OCI-LY3 (cell line): ENCODE results near the gene TATDN2.

Experiments
- H2AFZ ChIP-seq: fragments of 200-600, 300-600 bp; shearing (Covaris generic); 2 replicates; pipeline ENCODE4 v1.6.0; 2014; ENCODE audit warnings: antibody characterized with exemption, low read depth, low read length
- H3K27ac ChIP-seq: fragments of 200-600, 300-600 bp; sonication (generic); 2 replicates; pipeline ENCODE4 v1.5.1; 2014; ENCODE audit warnings: mild to moderate bottlenecking, low read length, moderate library complexity, mixed read lengths
- H3K27me3 ChIP-seq: fragments of 200-600, 300-600 bp; sonication (generic); 2 replicates; pipeline ENCODE4 v1.6.1; 2014; ENCODE audit warnings: low read depth, low read length, mixed read lengths
- H3K36me3 ChIP-seq: fragments of 200-600, 300-600 bp; sonication (generic); replicated peaks from 2 replicates; pipeline ENCODE3; 2014; ENCODE audit warnings: low read depth, low read length, mixed read lengths
- H3K4me1 ChIP-seq: fragments of 300-600, 200-600 bp; sonication (generic); 2 replicates; pipeline ENCODE4 v1.6.1; 2014; ENCODE audit warnings: low read length, mixed read lengths
- H3K4me2 ChIP-seq: fragments of 200-600, 300-600 bp; sonication (generic); 2 replicates; pipeline ENCODE4 v1.6.1; 2014; ENCODE audit warnings: low read length, mixed read lengths
- H3K4me3 ChIP-seq: fragments of 300-600, 200-600 bp; sonication (generic); 2 replicates; pipeline ENCODE4 v1.5.1; 2014; ENCODE audit warnings: antibody characterized with exemption, mild to moderate bottlenecking, low read length, moderate library complexity
- H3K79me2 ChIP-seq: fragments of 300-600, 200-600 bp; shearing (Covaris generic); 2 replicates; pipeline ENCODE4 v1.6.1; 2014; ENCODE audit warnings: mild to moderate bottlenecking, low read length, mixed read lengths
- H3K9ac ChIP-seq: fragments of 300-600, 200-600 bp; shearing (Covaris generic); 2 replicates; pipeline ENCODE4 v1.6.0; 2014; ENCODE audit warnings: mild to moderate bottlenecking, low read length, moderate library complexity
- H3K9me3 ChIP-seq: fragments of 200-600, 300-600 bp; shearing (Covaris generic); 2 replicates; pipeline ENCODE4 v1.6.1; 2014; ENCODE audit warnings: low read length, mixed read lengths; ENCODE audit not compliant: insufficient read depth
- H4K20me1 ChIP-seq: fragments of 200-600, 300-600 bp; sonication (generic); 2 replicates; pipeline ENCODE4 v1.6.1; 2016; ENCODE audit warnings: low read length, mixed read lengths; ENCODE audit not compliant: insufficient read depth
- CTCF ChIP-seq: fragments of 200-600, 300-600 bp; sonication (generic); IDR thresholded peaks from 2 replicates; pipeline ENCODE4 v1.5.1; 2014; ENCODE audit warnings: antibody characterized with exemption, low read length, low read depth
- EZH2phosphoT487 ChIP-seq: fragments of 200-600 bp; shearing (Covaris generic); IDR thresholded peaks from 2 replicates; pipeline ENCODE4 v1.6.1; 2018; ENCODE audit warnings: antibody characterized with exemption, mixed run types, low read depth

Gene TATDN2

GRCh38 chr3:10311710-10312109 is 63.5 kb downstream of the TATDN2 start:
- Histone ChIP-seq H4K20me1 (peaks cover 7% of the 10 kb centered on the region), H3K4me3 (no peak overlapping the region), H3K4me1 (peaks cover 10% of the 10 kb centered on the region), H2AFZ (no peak overlapping the region), H3K27ac (no peak overlapping the region), H3K9ac (no peak overlapping the region), H3K36me3 (peaks cover 68% of the 10 kb centered on the region), H3K27me3 (no peaks in the 10 kb centered on the region), H3K4me2 (no peak overlapping the region), H3K79me2 (no peaks in the 10 kb centered on the region), H3K9me3 (no peaks in the 10 kb centered on the region)
- TF ChIP-seq EZH2phosphoT487 = no peak
- no peak for TF ChIP-seq CTCF

- Histone ChIP-seq H4K20me1 (peaks cover 8% of the 10 kb centered on the region), H3K79me2 (peaks cover 5% of the 10 kb centered on the region; the same call in 1 of the 2 replicates), H3K9me3 (no peaks in the 10 kb centered on the region), H3K4me1 (peaks cover 10% of the 10 kb centered on the region), H3K27ac (no peak overlapping the region), H3K4me2 (no peak overlapping the region), H3K9ac (no peak overlapping the region), H3K27me3 (no peaks in the 10 kb centered on the region), H3K36me3 (peaks cover 74% of the 10 kb centered on the region), H3K4me3 (no peak overlapping the region), H2AFZ (no peak overlapping the region)
- TF ChIP-seq CTCF (no peak), EZH2phosphoT487 (no peak)
Observed at GRCh38 chr3:10312391-10312790, 64.1 kb downstream of the TATDN2 start.

GRCh38 chr3:10312861-10313260 is 64.6 kb downstream of the TATDN2 start:
- no peak for TF ChIP-seq EZH2phosphoT487
- no peak for TF ChIP-seq CTCF
- peaks cover 74% of the 10 kb centered on the region for H3K36me3 ChIP-seq
- no peak overlapping the region for H3K4me2 ChIP-seq

GRCh38 chr3:10315101-10315500 is 66.8 kb downstream of the TATDN2 start:
- H3K79me2 ChIP-seq = peaks cover 32% of the 10 kb centered on the region
- no peak overlapping the region for H3K4me3 ChIP-seq
- H3K9me3 ChIP-seq = no peaks in the 10 kb centered on the region
- H3K9ac ChIP-seq = no peak overlapping the region
- H2AFZ ChIP-seq = no peak overlapping the region
- peaks cover 19% of the 10 kb centered on the region for H4K20me1 ChIP-seq
- TF ChIP-seq EZH2phosphoT487 (no peak), CTCF (no peak)
- peaks cover 19% of the 10 kb centered on the region for H3K4me1 ChIP-seq
- H3K27ac ChIP-seq = no peak overlapping the region
- peaks cover 71% of the 10 kb centered on the region for H3K36me3 ChIP-seq
- no peaks in the 10 kb centered on the region for H3K27me3 ChIP-seq
- no peak overlapping the region for H3K4me2 ChIP-seq

More at GRCh38 chr3:10312861-10313260, 64.6 kb downstream of the TATDN2 start:
- Histone ChIP-seq H2AFZ (no peak overlapping the region), H3K27me3 (no peaks in the 10 kb centered on the region), H4K20me1 (peaks cover 10% of the 10 kb centered on the region), H3K27ac (no peak overlapping the region), H3K9me3 (no peaks in the 10 kb centered on the region), H3K4me1 (peaks cover 10% of the 10 kb centered on the region), H3K79me2 (peaks cover 9% of the 10 kb centered on the region), H3K9ac (no peak overlapping the region), H3K4me3 (no peak overlapping the region)
